Measurements from ENCODE around the gene MEX3C. TPM values are rescaled to one million over a fixed set of nuclear protein-coding genes. Genes with fewer than 3 reads are reported as not detected.

Gene MEX3C
- total and polyA plus RNA-seq, 8 donors = 7.2 to 45.2 (median 16.6) TPM

- TF ChIP-seq CTCF (IDR thresholded peaks at IDR 0.05) (no peak), EP300 (IDR thresholded peaks at IDR 0.05) (no peak), POLR2AphosphoS5 (IDR thresholded peaks at IDR 0.05) (no peak), POLR2A (IDR thresholded peaks at IDR 0.05) (no peak)
- peak overlapping the region in 1 of 5 donors; percentile 28 for H3K27ac ChIP-seq
- intact Hi-C loops (cut with DNase I; ENCODE audit: low total_unique reads) = no loop called here
These were observed 6.3 kb downstream of the MEX3C start for GRCh38 chr18:51191128-51191717.

GRCh38 chr18:51190000-51190399, 7.5 kb downstream of the MEX3C start:
- TF ChIP-seq POLR2AphosphoS5 (IDR thresholded peaks at IDR 0.05) (no peak), CTCF (IDR thresholded peaks at IDR 0.05) (no peak), POLR2A (IDR thresholded peaks at IDR 0.05) (no peak)
- Histone ChIP-seq H3K4me3 (no peak overlapping the region), H3K4me1 (peaks cover 20 to 95% (median 71%) of the 10 kb centered on the region in 4 donors), H3K9me3 (no peaks in the 10 kb centered on the region), H3K27me3 (no peaks in the 10 kb centered on the region), H3K36me3 (no peaks in the 10 kb centered on the region), H3K27ac (no peak overlapping the region)
- intact Hi-C loops (cut with DNase I; ENCODE audit: low total_unique reads) = no loop called here
- DNase-seq = no peak

More at GRCh38 chr18:51191128-51191717, 6.3 kb downstream of the MEX3C start:
- no peaks in the 10 kb centered on the region for H3K27me3 ChIP-seq
- no peaks in the 10 kb centered on the region for H3K36me3 ChIP-seq
- 19 to 45% (median 26%) methylated on average over 4 of the region's 4 CpGs for WGBS, 5 donors
- DNase-seq = peak in 1 of 2 donors; percentile 26
- no peak overlapping the region for H3K4me3 ChIP-seq
- H3K4me1 ChIP-seq = peaks cover 20 to 94% (median 72%) of the 10 kb centered on the region in 4 donors
- H3K9me3 ChIP-seq = no peaks in the 10 kb centered on the region

GRCh38 chr18:51188024-51188701, 9.3 kb downstream of the MEX3C start:
- peaks cover 4 to 92% (median 58%) of the 10 kb centered on the region in 4 donors for H3K4me1 ChIP-seq
- H3K27me3 ChIP-seq = no peaks in the 10 kb centered on the region
- no peak for TF ChIP-seq POLR2AphosphoS5 (IDR thresholded peaks at IDR 0.05)
- no peak overlapping the region for H3K27ac ChIP-seq
- intact Hi-C loops (cut with DNase I; ENCODE audit: low total_unique reads) = no loop called here
- H3K36me3 ChIP-seq = peaks cover 0 to 4% (median 0%) of the 10 kb centered on the region in 4 donors
- H3K4me3 ChIP-seq = no peak overlapping the region
- DNase-seq = no peak
- H3K9me3 ChIP-seq = no peaks in the 10 kb centered on the region
- WGBS, 5 donors = 76 to 86% (median 84%) methylated on average over 6 of the region's 6 CpGs

GRCh38 chr18:51185075-51185474, 12.4 kb downstream of the MEX3C start:
- H3K27me3 ChIP-seq = no peaks in the 10 kb centered on the region
- no peak overlapping the region for H3K27ac ChIP-seq
- DNase-seq = no peak
- no peak for TF ChIP-seq CTCF (IDR thresholded peaks at IDR 0.05)
- no peak for TF ChIP-seq POLR2AphosphoS5 (IDR thresholded peaks at IDR 0.05)
- no peaks in the 10 kb centered on the region for H3K9me3 ChIP-seq
- H3K4me1 ChIP-seq = peaks cover 4 to 83% (median 42%) of the 10 kb centered on the region in 4 donors
- intact Hi-C loops (cut with DNase I; ENCODE audit: low total_unique reads) = no loop called here
- no peak overlapping the region for H3K4me3 ChIP-seq
- H3K36me3 ChIP-seq = peaks cover 0 to 4% (median 0%) of the 10 kb centered on the region in 4 donors
- 86 to 100% (median 91%) methylated on average over 1 of the region's 1 CpG for WGBS, 5 donors

GRCh38 chr18:51184091-51184457, 13.4 kb downstream of the MEX3C start:
- 67 to 89% (median 84%) methylated on average over 1 of the region's 1 CpG for WGBS, 5 donors
- no peak for TF ChIP-seq CTCF (IDR thresholded peaks at IDR 0.05)
- TF ChIP-seq EP300 (IDR thresholded peaks at IDR 0.05) = no peak
- TF ChIP-seq POLR2AphosphoS5 (IDR thresholded peaks at IDR 0.05) = no peak
- no peak for TF ChIP-seq POLR2A (IDR thresholded peaks at IDR 0.05)
- H3K9me3 ChIP-seq = no peaks in the 10 kb centered on the region

More at GRCh38 chr18:51184091-51184457, 13.4 kb downstream of the MEX3C start:
- H3K27me3 ChIP-seq = no peaks in the 10 kb centered on the region
- no peak overlapping the region for H3K4me3 ChIP-seq
- H3K36me3 ChIP-seq = peaks cover 0 to 4% (median 0%) of the 10 kb centered on the region in 4 donors
- intact Hi-C loops (cut with DNase I; ENCODE audit: low total_unique reads) = no loop called here
- H3K4me1 ChIP-seq = peaks cover 4 to 76% (median 36%) of the 10 kb centered on the region in 4 donors
- H3K27ac ChIP-seq = no peak overlapping the region
- DNase-seq = no peak

Measured in stomach (tissue), 9 donors.